Activated naive CD8-positive, alpha-beta T cell treated with anti-CD3 and anti-CD28 coated beads, Interleukin-2, amount 50 U/mL, for 24 hours (primary cell): Measurements from ENCODE around the gene HINFP.

Experiments
- ATAC-seq: fragments of 150-1000 bp; cut with Tn5 transposase; one replicate; pipeline ENCODE4 v1.10.0; 2021
- DNase-seq: peaks from one replicate; pipeline ENCODE4 v3.0.0; 2021
- H3K27ac Mint-ChIP-seq: one replicate; pipeline ENCODE4 v1.8.0; 2021; ENCODE audit warnings: mild to moderate bottlenecking, mixed read lengths
- H3K27me3 Mint-ChIP-seq: one replicate; pipeline ENCODE4 v1.8.0; 2021; ENCODE audit warnings: mixed read lengths
- H3K36me3 Mint-ChIP-seq: one replicate; pipeline ENCODE4 v1.8.0; 2021; ENCODE audit warnings: low read depth, mixed read lengths
- H3K4me1 Mint-ChIP-seq: one replicate; pipeline ENCODE4 v1.8.0; 2021; ENCODE audit warnings: mixed read lengths
- H3K4me3 Mint-ChIP-seq: one replicate; pipeline ENCODE4 v1.8.0; 2021; ENCODE audit warnings: mild to moderate bottlenecking, moderate library complexity, mixed read lengths
- H3K9me3 Mint-ChIP-seq: one replicate; pipeline ENCODE4 v1.8.0; 2021; ENCODE audit warnings: mixed read lengths

HINFP gene

DNA sequence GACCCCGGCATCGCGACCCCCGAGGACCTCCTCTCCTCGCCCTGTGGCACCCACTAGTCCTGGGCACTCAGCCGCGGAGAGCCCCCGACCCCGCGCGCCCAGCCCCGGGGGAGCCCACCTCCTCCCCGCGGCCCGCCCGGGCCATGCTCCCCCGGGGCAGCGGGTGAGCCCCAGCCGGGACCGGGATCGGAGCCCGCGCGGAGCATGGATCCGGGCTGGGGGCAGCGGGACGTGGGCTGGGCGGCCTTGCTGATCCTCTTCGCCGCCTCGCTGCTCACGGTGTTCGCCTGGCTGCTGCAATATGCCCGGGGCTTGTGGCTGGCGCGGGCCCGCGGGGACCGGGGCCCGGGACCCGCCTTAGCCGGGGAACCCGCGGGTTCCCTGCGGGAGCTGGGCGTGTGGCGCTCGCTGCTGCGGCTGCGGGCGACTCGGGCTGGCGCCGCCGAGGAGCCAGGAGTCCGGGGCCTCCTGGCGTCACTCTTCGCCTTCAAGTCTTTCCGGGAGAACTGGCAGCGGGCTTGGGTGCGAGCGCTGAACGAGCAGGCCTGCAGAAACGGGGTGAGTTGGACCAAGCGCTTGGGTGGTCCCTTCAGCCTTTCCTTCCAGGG lies 13.7 kb upstream of the HINFP start:
- peak overlapping the region; percentile 89 for H3K27ac Mint-ChIP-seq
- H3K9me3 Mint-ChIP-seq = no peaks in the 10 kb centered on the region
- DNase-seq = no peak
- H3K4me3 Mint-ChIP-seq = peak overlapping the region; percentile 92
- ATAC-seq = peak; percentile 7
- peaks cover 13% of the 10 kb centered on the region for H3K36me3 Mint-ChIP-seq
- H3K4me1 Mint-ChIP-seq = peaks cover 46% of the 10 kb centered on the region
- H3K27me3 Mint-ChIP-seq = no peaks in the 10 kb centered on the region

DNA sequence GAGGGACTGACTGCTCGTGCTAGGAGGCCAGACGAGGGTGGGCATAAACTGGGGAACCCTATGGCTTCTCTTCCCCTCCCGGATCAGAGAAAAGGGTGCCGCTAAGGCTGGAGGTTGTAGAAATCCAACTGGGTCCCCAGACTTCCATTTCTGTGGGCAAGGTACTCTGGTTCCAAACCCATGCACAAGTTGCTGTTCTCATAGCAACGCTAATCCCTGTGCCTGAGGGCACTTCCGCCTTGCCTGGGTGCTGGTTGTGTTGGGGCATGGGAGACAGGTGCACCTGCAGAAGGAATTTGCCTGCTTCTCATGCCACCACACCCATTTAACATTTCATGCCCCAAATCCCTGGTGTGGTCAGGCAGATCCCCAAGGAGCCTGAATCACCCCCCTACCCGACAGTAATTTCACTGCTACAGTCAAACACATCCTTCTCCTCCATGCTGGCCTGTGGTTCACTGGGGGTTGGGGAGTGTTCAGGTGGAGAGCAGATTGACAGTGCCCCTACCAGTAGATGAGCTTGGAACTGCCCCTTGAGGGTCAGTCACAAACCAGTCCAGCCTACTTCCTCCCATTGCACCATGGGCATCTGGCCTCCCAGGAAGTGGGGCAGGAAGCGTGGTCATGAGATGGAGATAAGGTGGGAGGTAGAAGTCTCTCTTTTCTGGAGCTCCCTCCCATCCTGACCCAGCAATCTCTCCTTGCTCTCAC lies 13.1 kb upstream of the HINFP start:
- no peaks in the 10 kb centered on the region for H3K27me3 Mint-ChIP-seq
- H3K4me3 Mint-ChIP-seq = peak overlapping the region; percentile 92
- DNase-seq (no peak), ATAC-seq (peak; percentile 31)
- peaks cover 17% of the 10 kb centered on the region for H3K36me3 Mint-ChIP-seq
- peaks cover 41% of the 10 kb centered on the region for H3K4me1 Mint-ChIP-seq
- no peaks in the 10 kb centered on the region for H3K9me3 Mint-ChIP-seq
- H3K27ac Mint-ChIP-seq = peak overlapping the region; percentile 89

DNA sequence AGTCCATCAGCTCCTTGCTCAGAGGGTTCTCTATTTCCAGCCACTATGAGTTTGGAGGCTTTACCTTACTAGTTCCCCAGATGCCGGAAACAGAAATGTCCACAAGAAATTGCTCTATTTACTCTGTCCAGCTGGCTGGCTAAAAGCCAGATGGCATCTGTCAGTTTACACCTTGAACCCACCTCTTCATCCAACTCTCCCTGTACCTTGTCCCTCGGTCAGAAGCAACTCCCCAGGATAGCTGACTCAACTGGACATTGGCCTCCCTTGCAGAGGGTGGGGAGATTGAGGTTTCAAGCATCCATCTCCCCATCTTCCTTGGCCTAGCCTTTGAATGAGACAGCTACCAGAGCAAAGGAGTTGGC lies 12.5 kb upstream of the HINFP start:
- H3K9me3 Mint-ChIP-seq = no peaks in the 10 kb centered on the region
- peak overlapping the region; percentile 89 for H3K27ac Mint-ChIP-seq
- H3K36me3 Mint-ChIP-seq = peaks cover 20% of the 10 kb centered on the region

DNA sequence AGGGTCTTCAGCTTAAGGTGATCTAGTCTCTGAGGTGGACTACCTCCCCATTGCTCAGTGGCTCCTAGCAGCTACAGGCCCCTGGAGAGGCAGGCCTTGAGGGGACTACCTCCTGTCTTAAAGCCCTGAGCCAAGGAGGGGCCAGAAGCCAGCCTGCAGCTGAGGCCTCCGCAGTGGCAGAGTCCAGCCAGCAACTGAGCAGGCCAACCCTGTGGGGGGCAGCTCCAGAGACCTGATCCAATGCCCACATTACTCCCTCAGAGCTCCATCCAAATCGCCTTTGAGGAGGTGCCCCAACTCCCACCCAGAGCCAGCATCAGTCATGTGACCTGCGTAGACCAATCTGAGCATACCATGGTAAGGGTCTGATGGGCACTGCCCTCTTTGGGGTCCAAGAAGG lies 11.5 kb upstream of the HINFP start:
- Mint-ChIP-seq H3K4me1 (peaks cover 38% of the 10 kb centered on the region), H3K4me3 (peak overlapping the region; percentile 92), H3K27me3 (no peaks in the 10 kb centered on the region), H3K9me3 (no peaks in the 10 kb centered on the region), H3K36me3 (peaks cover 22% of the 10 kb centered on the region), H3K27ac (no peak overlapping the region)
- no peak for ATAC-seq
- DNase-seq = no peak

More for the DNA sequence above, 12.5 kb upstream of the HINFP start:
- DNase-seq (no peak), ATAC-seq (no peak)
- H3K27me3 Mint-ChIP-seq = no peaks in the 10 kb centered on the region
- peaks cover 37% of the 10 kb centered on the region for H3K4me1 Mint-ChIP-seq
- peak overlapping the region; percentile 92 for H3K4me3 Mint-ChIP-seq

DNA sequence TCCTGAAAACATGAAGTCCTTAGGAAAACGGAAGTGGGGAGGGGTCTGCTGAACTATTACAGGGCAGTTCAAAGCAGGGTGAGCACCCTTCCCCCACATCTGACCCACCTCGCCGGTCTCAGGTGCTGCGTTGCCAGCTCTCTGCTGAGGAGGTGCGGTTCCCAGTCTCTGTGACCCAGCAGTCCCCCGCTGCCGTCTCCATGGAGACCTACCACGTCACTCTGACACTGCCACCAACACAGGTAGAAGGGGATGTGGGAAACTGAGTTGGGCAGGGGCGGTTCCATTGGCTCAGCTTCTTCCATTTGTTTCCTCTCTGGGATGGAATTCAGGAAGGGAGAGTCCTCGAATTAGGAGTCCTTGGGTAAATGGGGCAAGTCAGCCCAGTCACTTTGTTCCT lies 10.9 kb upstream of the HINFP start:
- no peaks in the 10 kb centered on the region for H3K9me3 Mint-ChIP-seq
- peaks cover 26% of the 10 kb centered on the region for H3K36me3 Mint-ChIP-seq
- no peaks in the 10 kb centered on the region for H3K27me3 Mint-ChIP-seq
- no peak overlapping the region for H3K27ac Mint-ChIP-seq
- ATAC-seq (no peak), DNase-seq (no peak)
- peaks cover 40% of the 10 kb centered on the region for H3K4me1 Mint-ChIP-seq
- no peak overlapping the region for H3K4me3 Mint-ChIP-seq

DNA sequence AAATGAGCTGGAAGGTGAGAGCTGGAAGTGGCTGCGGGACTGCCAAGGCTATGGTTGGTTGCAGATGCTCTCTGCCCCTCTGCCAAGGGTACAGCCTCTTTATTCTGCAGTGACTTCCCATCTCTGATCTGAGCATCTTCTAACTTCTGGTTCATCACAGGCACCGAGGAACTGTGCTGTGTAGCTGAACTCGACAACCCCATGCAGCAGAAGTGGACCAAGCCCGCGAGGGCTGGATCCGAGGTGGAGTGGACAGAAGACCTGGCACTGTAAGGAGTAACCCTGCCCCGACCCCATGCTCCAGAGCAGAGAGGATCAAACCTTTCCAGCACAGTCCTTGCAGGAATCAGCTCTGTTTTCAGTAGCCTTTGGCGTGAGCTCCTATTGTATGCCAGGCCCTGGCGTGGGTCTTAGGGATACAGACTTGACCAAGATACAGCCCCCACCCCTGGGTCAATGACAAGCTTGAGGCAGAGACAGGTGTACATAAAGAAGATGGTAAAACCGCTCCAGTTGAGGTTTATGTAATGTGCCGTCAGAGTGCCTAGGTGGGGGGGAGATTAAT lies 9.9 kb upstream of the HINFP start:
- Mint-ChIP-seq H3K4me1 (peaks cover 36% of the 10 kb centered on the region), H3K36me3 (peaks cover 33% of the 10 kb centered on the region), H3K27me3 (no peaks in the 10 kb centered on the region), H3K9me3 (no peaks in the 10 kb centered on the region), H3K27ac (no peak overlapping the region), H3K4me3 (no peak overlapping the region)
- DNase-seq (no peak), ATAC-seq (no peak)

DNA sequence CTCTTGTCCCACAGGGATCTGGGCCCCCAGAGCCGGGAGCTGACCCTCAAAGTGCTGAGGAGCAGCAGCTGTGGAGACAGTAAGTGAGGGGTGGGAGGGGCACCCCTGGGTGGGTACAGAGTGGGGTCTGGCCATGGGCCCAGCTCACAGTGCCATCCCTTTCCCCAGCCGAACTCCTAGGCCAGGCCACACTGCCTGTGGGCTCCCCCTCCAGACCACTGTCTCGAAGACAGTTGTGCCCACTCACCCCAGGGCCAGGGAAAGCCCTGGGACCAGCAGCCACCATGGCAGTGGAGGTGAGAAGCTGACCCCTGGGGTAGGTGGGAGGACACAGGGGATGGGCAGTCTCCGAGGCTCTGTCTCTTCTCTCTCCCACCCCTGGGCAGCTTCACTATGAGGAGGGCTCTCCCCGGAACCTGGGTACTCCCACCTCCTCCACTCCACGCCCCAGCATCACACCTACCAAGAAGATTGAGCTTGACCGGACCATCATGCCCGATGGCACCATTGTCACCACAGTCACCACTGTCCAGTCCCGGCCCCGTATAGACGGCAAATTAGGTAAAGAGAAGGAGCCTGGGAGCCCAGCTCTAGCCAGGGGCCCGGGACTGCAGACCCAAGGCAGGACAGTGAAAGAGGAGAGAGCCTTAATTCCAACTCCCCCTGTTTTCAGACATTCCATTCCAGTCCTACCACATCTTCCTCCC lies 8.9 kb upstream of the HINFP start:
- Mint-ChIP-seq H3K9me3 (no peaks in the 10 kb centered on the region), H3K27ac (no peak overlapping the region), H3K4me3 (no peak overlapping the region), H3K4me1 (peaks cover 31% of the 10 kb centered on the region), H3K36me3 (peaks cover 41% of the 10 kb centered on the region), H3K27me3 (no peaks in the 10 kb centered on the region)
- ATAC-seq = no peak
- DNase-seq = no peak

DNA sequence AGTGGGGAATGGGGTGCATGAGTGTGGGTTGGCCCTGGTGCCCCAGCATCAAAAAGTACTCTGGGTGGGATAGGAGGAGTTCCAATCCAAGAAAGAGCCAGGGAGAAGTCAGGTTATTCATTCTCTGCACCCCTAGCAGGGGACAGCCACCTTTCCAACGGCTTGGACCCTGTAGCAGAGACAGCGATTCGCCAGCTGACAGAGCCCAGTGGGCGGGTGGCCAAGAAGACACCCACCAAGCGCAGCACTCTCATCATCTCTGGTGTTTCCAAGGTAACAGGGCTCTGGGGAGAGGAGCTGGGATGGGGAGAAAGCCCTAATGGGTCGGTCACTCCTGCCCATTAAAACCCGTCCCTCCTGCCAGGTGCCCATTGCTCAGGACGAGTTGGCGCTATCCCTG lies 7.7 kb upstream of the HINFP start:
- no peaks in the 10 kb centered on the region for H3K27me3 Mint-ChIP-seq
- no peak for ATAC-seq

DNA sequence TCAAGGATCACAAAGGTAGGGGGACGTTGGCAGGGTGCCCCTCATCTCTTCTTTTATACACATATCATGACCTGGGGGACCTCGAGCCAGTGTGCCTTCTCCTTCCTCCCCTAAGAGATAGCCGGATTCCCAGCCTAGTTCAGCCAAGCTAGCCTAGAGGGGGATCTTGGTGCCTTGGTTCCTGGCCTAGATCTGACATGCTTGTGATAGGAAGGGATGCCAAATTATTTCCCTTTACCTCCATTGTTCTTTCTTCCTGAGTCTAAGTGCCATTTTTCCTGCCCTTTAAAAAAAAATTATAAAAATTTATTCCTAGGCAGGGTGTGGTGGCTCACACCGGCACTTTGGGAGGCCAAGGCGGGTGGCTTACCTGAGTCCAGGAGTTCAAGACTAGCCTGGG lies 7.0 kb upstream of the HINFP start:
- H3K9me3 Mint-ChIP-seq = no peaks in the 10 kb centered on the region
- H3K27me3 Mint-ChIP-seq = no peaks in the 10 kb centered on the region
- H3K4me3 Mint-ChIP-seq = no peak overlapping the region
- ATAC-seq (no peak), DNase-seq (no peak)
- peaks cover 46% of the 10 kb centered on the region for H3K36me3 Mint-ChIP-seq
- peaks cover 19% of the 10 kb centered on the region for H3K4me1 Mint-ChIP-seq
- no peak overlapping the region for H3K27ac Mint-ChIP-seq

More for the DNA sequence above, 7.7 kb upstream of the HINFP start:
- Mint-ChIP-seq H3K4me3 (no peak overlapping the region), H3K4me1 (peaks cover 25% of the 10 kb centered on the region), H3K27ac (no peak overlapping the region), H3K9me3 (no peaks in the 10 kb centered on the region), H3K36me3 (peaks cover 46% of the 10 kb centered on the region)
- no peak for DNase-seq

DNA sequence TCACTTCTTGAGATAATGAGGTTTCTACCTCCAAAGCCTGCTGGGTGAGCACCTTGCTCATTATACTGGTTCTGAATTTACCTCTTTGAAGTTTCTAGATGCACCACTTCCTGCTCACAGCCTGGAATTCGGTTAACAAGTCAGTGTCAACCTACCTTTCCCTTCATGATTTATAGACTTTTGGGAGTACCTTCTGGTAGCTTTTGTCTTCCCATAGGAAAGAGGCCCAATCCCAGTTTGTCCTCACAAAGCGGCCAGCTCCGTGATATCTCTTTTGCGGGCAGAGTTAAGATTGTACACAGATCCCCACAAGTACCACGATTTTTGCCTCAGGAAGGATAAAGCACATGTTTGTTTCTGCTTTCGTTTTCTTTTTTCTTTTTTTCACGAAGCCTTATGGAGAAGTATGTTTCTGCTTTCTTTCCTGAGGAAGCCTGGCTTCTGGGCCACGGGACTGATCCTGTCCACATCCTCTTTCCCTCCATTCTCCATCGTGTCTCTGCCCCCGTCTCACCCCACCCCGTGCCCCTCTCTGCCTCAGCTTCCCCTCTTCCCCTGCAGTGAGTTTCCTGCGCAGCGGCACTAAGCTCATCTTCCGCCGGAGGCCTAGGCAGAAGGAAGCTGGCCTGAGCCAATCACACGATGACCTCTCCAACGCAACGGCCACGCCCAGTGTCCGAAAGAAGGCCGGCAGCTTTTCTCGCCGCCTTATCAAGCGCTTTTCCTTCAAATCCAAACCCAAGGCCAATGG lies 5.7 kb upstream of the HINFP start:
- H3K4me1 Mint-ChIP-seq = peaks cover 18% of the 10 kb centered on the region
- H3K4me3 Mint-ChIP-seq = peak overlapping the region; percentile 60
- no peaks in the 10 kb centered on the region for H3K27me3 Mint-ChIP-seq
- no peaks in the 10 kb centered on the region for H3K9me3 Mint-ChIP-seq
- peak overlapping the region; percentile 81 for H3K27ac Mint-ChIP-seq
- peaks cover 39% of the 10 kb centered on the region for H3K36me3 Mint-ChIP-seq
- DNase-seq (no peak), ATAC-seq (peak; percentile 59)

DNA sequence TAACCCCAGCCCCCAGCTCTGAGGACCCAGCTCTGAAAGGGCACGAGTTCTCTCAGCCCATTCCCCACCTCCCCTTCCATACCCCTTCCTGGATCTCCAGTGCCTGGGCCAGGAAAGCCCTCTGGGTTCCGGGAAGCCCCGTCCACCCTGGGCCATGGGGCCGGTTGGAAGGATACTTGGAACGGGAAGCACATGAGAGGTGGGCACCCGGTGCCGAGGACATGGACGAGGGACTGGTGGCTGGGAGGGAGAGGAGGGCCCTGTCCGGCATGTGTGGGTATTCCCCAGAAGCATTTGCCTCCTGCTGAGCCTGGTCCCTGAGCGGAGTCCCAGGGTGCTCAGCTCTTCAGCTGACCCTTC lies 5.2 kb upstream of the HINFP start:
- H3K4me3 Mint-ChIP-seq = no peak overlapping the region
- H3K9me3 Mint-ChIP-seq = no peaks in the 10 kb centered on the region
- H3K4me1 Mint-ChIP-seq = peaks cover 23% of the 10 kb centered on the region
- no peaks in the 10 kb centered on the region for H3K27me3 Mint-ChIP-seq
- peak overlapping the region; percentile 81 for H3K27ac Mint-ChIP-seq
- ATAC-seq = no peak
- DNase-seq = no peak
- H3K36me3 Mint-ChIP-seq = peaks cover 39% of the 10 kb centered on the region

DNA sequence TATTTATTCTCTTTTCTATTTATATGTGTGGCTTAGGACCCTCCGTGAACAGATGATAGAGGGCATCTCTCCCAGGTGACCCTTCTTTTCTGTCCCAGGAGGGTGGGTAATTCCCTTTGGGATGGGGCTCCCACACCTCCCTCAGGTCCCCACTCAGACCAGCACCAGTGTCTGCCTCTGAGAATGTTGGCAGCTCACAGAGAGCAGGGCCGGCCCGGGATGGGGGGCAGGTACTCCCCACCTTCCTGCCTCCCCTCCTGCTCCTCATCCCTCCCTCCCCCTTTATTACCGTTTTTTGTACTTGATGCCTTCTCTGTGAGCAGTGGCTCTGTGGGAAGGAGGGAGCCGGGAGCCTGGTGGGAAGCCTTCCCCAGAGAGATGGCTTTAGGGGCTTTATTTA lies 4.8 kb upstream of the HINFP start:
- no peaks in the 10 kb centered on the region for H3K9me3 Mint-ChIP-seq
- DNase-seq (no peak), ATAC-seq (no peak)
- peaks cover 23% of the 10 kb centered on the region for H3K4me1 Mint-ChIP-seq
- H3K27ac Mint-ChIP-seq = no peak overlapping the region
- H3K4me3 Mint-ChIP-seq = no peak overlapping the region
- no peaks in the 10 kb centered on the region for H3K27me3 Mint-ChIP-seq
- H3K36me3 Mint-ChIP-seq = peaks cover 37% of the 10 kb centered on the region

DNA sequence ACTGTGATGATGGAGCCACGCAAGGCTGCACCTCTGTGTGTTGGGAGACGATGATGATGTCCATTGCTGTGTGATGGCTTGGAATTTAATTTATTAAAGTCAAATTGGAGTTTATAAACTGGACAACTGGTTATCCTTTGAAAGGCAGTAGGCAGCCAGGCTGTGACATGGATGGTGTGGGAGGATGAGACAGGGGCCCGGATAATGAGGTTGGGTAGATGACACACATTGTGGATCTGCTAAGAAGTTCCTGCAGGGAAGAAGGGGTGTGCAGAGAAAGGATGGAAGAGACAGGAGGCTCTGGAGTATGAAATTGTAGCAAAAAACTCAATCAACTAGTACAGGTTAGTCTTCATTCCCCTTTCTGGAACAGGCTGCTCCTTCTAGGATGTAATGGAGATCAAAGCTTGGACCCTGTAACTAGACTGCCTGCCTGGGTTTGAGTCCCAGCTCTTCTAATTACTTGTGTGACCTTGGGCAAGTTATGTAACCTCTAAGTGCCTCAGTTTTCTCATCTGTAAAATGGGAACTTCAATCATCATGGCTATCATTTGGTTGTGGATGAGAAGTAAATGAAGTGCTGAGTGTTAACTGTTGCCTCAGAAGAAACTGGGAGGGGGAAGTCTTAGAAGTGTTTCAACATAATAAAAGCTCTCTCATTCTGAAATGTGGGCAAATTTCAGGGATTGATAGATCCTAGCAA lies 4.2 kb upstream of the HINFP start:
- Mint-ChIP-seq H3K4me3 (no peak overlapping the region), H3K9me3 (no peaks in the 10 kb centered on the region), H3K27me3 (no peaks in the 10 kb centered on the region), H3K4me1 (peaks cover 26% of the 10 kb centered on the region), H3K36me3 (peaks cover 34% of the 10 kb centered on the region), H3K27ac (no peak overlapping the region)
- DNase-seq = no peak
- no peak for ATAC-seq

DNA sequence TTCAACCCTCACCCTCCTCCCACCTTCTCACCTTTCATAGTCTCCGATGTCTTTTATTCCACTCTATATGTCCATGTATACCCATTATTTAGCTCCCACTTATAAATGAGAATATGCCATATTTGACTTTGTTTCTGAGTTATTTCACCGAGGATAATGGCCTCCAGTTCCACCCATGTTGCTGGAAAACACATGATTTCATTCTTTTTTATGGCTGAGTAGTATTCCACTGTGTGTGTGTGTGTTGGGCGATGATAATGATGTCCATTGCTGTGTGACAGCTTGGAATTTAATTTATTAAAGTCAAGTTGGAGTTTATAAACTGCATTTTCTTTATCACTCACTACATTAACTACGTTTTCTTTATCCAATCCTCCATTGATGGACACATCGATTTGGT lies 3.2 kb upstream of the HINFP start:
- Mint-ChIP-seq H3K4me1 (peaks cover 35% of the 10 kb centered on the region), H3K36me3 (peaks cover 33% of the 10 kb centered on the region), H3K4me3 (no peak overlapping the region), H3K27me3 (no peaks in the 10 kb centered on the region), H3K9me3 (no peaks in the 10 kb centered on the region), H3K27ac (no peak overlapping the region)
- no peak for ATAC-seq
- DNase-seq = no peak
